GM12878 (cell line): ENCODE data around the gene TMC7. TPM values are rescaled to one million over a fixed set of nuclear protein-coding genes. Genes with fewer than 3 reads are reported as not detected.

Source experiments
- ATAC-seq: fragments of 200-7000 bp; cut with Tn5 transposase; 3 replicates; pipeline ENCODE4 v1.9.1; 2020; ENCODE audit warnings: mild to moderate bottlenecking, moderate library complexity
- BruUV-seq: library from RNA; stranded (reverse); fragments of 400-500 nt; replicated peaks from 2 replicates; lab custom pipeline; 2021; lab: Mats Ljungman, UMichigan
- CTCF ChIA-PET: fragments of 300-600 bp; sonication (Branson Sonifier 250); formaldehyde crosslinking; extraction: SDS; loops from one replicate; lab custom pipeline; 2021; ENCODE audit warnings: inconsistent platforms; lab: Yijun Ruan, JAX
- POLR2A ChIA-PET: fragments of 350-600 bp; formaldehyde crosslinking; extraction: SDS; loops from one replicate; lab custom pipeline; 2021; ENCODE audit warnings: inconsistent platforms; lab: Charles Lee
- RAD21 ChIA-PET: fragments of 300-600 bp; sonication (Branson Sonifier 250); formaldehyde crosslinking; loops from one replicate; lab custom pipeline; 2023; ENCODE audit warnings: antibody characterized with exemption; ENCODE audit not compliant: unreplicated experiment; lab: Charles Lee
- SMC1A ChIA-PET: fragments of 300-600 bp; sonication (Branson Sonifier 250); formaldehyde crosslinking; loops from one replicate; lab custom pipeline; 2023; ENCODE audit not compliant: unreplicated experiment, uncharacterized antibody; lab: Charles Lee
- DNase-seq: peaks from one replicate; pipeline ENCODE4 v3.0.0-alpha.2; 2011; ENCODE audit warnings: low read depth, low spot score
- FAIRE-seq: peaks from 3 replicates; lab custom pipeline; 2011; peaks lifted over from hg19 to GRCh38; lab: Jason Lieb, UNC
- H2AFZ ChIP-seq: 2 replicates; pipeline ENCODE4 v1.6.0; 2011; ENCODE audit warnings: low read depth, low read length, control low read depth; ENCODE audit not compliant: control insufficient read depth
- H3K27ac ChIP-seq: 2 replicates; pipeline ENCODE4 v1.5.1; 2011; ENCODE audit warnings: control low read depth; ENCODE audit not compliant: control insufficient read depth, insufficient read depth
- H3K27me3 ChIP-seq, 2 experiments: replicated peaks in 1 of 2; 2 replicates each; pipeline versions ENCODE4 v1.6.0 to v1.6.1; 2011; ENCODE audit warnings: low read length in 1 of 2; ENCODE audit not compliant: control insufficient read depth in 2 of 2, insufficient read depth in 2 of 2
- H3K36me3 ChIP-seq, 2 experiments: 2 replicates each; pipeline ENCODE4 v1.5.1; 2011; ENCODE audit warnings: low read length in 1 of 2; ENCODE audit not compliant: control insufficient read depth in 2 of 2, insufficient read depth in 2 of 2
- H3K4me1 ChIP-seq: 2 replicates; pipeline ENCODE4 v1.6.1; 2011; ENCODE audit warnings: mild to moderate bottlenecking, low read length, moderate library complexity, mixed read lengths; ENCODE audit not compliant: control insufficient read depth, insufficient read depth
- H3K4me2 ChIP-seq: 2 replicates; pipeline ENCODE4 v1.6.0; 2011; ENCODE audit warnings: control low read depth; ENCODE audit not compliant: control insufficient read depth, insufficient read depth
- H3K4me3 ChIP-seq: fragments of 200-600 bp; sonication (generic); 2 replicates; pipeline ENCODE4 v1.5.1; 2016
- H3K79me2 ChIP-seq: 2 replicates; pipeline ENCODE4 v1.6.0; 2011; ENCODE audit warnings: low read length; ENCODE audit not compliant: control insufficient read depth, insufficient read depth
- H3K9ac ChIP-seq: 2 replicates; pipeline ENCODE4 v1.8.0; 2011; ENCODE audit warnings: low read length, control low read depth, mixed read lengths; ENCODE audit not compliant: control insufficient read depth, insufficient read depth
- H3K9me3 ChIP-seq: replicated peaks from 3 replicates; pipeline ENCODE4 v1.5.1; 2011; ENCODE audit warnings: mild to moderate bottlenecking, low read length; ENCODE audit not compliant: control insufficient read depth, insufficient read depth
- H4K20me1 ChIP-seq: 2 replicates; pipeline ENCODE4 v1.6.0; 2011; ENCODE audit not compliant: control insufficient read depth, insufficient read depth
- BHLHE40 ChIP-seq, 2 experiments: fragments of 450-650 bp in 1 of 2; IDR thresholded peaks; 2 replicates each; pipeline ENCODE4 v1.6.1; 2011 to 2017; ENCODE audit warnings: low read depth in 2 of 2, borderline replicate concordance in 1 of 2, improper control_type of control experiment in 1 of 2, low read length in 1 of 2, mild to moderate bottlenecking in 1 of 2
- BMI1 ChIP-seq: fragments of 450-650 bp; IDR thresholded peaks from 2 replicates; pipeline ENCODE4 v1.6.1; 2016; ENCODE audit warnings: mild to moderate bottlenecking, moderate library complexity, borderline replicate concordance
- CBX5 ChIP-seq: sonication (generic); IDR thresholded peaks from 2 replicates; pipeline ENCODE4 v1.6.1; 2016; ENCODE audit warnings: low read depth, moderate library complexity, mild to moderate bottlenecking, inconsistent platforms
- HDGF ChIP-seq: fragments of 450-650 bp; IDR thresholded peaks from 2 replicates; pipeline ENCODE4 v1.6.1; 2016; ENCODE audit warnings: antibody characterized with exemption
- HSF1 ChIP-seq: fragments of 150-350 bp; IDR thresholded peaks from 2 replicates; pipeline ENCODE4 v1.6.1; 2014; ENCODE audit warnings: mild to moderate bottlenecking, low read depth, low read length
- MEF2B ChIP-seq: fragments of 450-650 bp; IDR thresholded peaks from 2 replicates; pipeline ENCODE4 v1.6.1; 2018; ENCODE audit warnings: mild to moderate bottlenecking, moderate library complexity; ENCODE audit not compliant: partially characterized antibody, poor library complexity, severe bottlenecking
- MYB ChIP-seq: fragments of 150-350 bp; IDR thresholded peaks from 2 replicates; pipeline ENCODE4 v1.6.1; 2014; ENCODE audit warnings: mild to moderate bottlenecking, low read depth, low read length, borderline replicate concordance
- NFXL1 ChIP-seq: fragments of 450-650 bp; IDR thresholded peaks from 2 replicates; pipeline ENCODE4 v1.6.1; 2017; ENCODE audit warnings: antibody characterized with exemption, mild to moderate bottlenecking, borderline replicate concordance
- RAD51 ChIP-seq: fragments of 450-650 bp; IDR thresholded peaks from 2 replicates; pipeline ENCODE4 v1.6.1; 2016; ENCODE audit warnings: moderate library complexity, mild to moderate bottlenecking, inconsistent platforms
- RELA ChIP-seq: fragments of 450-650 bp; IDR thresholded peaks from 2 replicates; pipeline ENCODE4 v1.8.0; 2014; ENCODE audit warnings: borderline replicate concordance; ENCODE audit not compliant: partially characterized antibody
- RUNX3 ChIP-seq: IDR thresholded peaks from 2 replicates; pipeline ENCODE4 v1.6.1; 2012; ENCODE audit warnings: low read length, inconsistent platforms
- SMAD5 ChIP-seq: IDR thresholded peaks from 2 replicates; pipeline ENCODE4 v1.6.1; 2016; ENCODE audit warnings: antibody characterized with exemption, low read depth
- SREBF2 ChIP-seq: IDR thresholded peaks from 2 replicates; pipeline ENCODE4 v1.6.1; 2012; ENCODE audit warnings: mild to moderate bottlenecking, low read length
- SRF ChIP-seq, 2 experiments: IDR thresholded peaks; 2 replicates each; pipeline ENCODE4 v1.6.1; 2011; ENCODE audit warnings: low read depth in 2 of 2, low read length in 2 of 2, mild to moderate bottlenecking in 1 of 2, moderate library complexity in 1 of 2
- STAT3 ChIP-seq: IDR thresholded peaks from 2 replicates; pipeline ENCODE4 v1.6.1; 2011; ENCODE audit warnings: low read depth, low read length, improper control_type of control experiment
- TAF1 ChIP-seq: IDR thresholded peaks from 2 replicates; pipeline ENCODE4 v1.6.1; 2011; ENCODE audit warnings: mild to moderate bottlenecking, low read depth, low read length, borderline replicate concordance
- TARDBP ChIP-seq: IDR thresholded peaks from 2 replicates; pipeline ENCODE4 v1.6.1; 2016; ENCODE audit warnings: borderline replicate concordance
- WGBS: methylation state at CpG from one replicate; pipeline ENCODE4 v1.1.6; 2016; ENCODE audit warnings: low lambda C conversion rate; ENCODE audit not compliant: insufficient replicate concordance, insufficient coverage; ENCODE audit errors: missing lambda C conversion rate; 5-methylcytosine and 5-hydroxymethylcytosine counted together
- in situ Hi-C: fragments of 300-500 bp; cut with MboI; formaldehyde crosslinking; loops from 9 replicates; pipeline ENCODE4 v1.14.3; 2018; ENCODE audit warnings: mixed read lengths
- intact Hi-C: fragments of 100-400 bp; cut with micrococcal nuclease; formaldehyde crosslinking; loops from one replicate; pipeline ENCODE4 v1.14.2; 2022; ENCODE audit not compliant: unreplicated experiment
- polyA plus RNA-seq, 11 experiments: library from polyadenylated mRNA; depleted of rRNA in 4 of 11; unstranded in 6 of 11; stranded (reverse) in 5 of 11; fragments of >200 nt; fragmentation: Nextera tagmentation in 4 of 11; fragmentation: Illumina TruSeq in 1 of 11; extraction: Ambion mirVana in 4 of 11; extraction: Trizol in 1 of 11; gene quantifications; 1 replicate in 1 of 11; 2 replicates in 10 of 11; pipeline versions ENCODE4 v1.2.1 to v1.2.3, GENCODE V29; 2011 to 2016; ENCODE audit warnings: inconsistent platforms in 2 of 11, missing spikeins in 2 of 11, low read depth in 1 of 11
- total RNA-seq, 4 experiments: library from RNA; depleted of rRNA in 3 of 4; stranded (reverse); fragments of >200 nt in 3 of 4; fragmentation: Illumina TruSeq in 1 of 4; extraction: Trizol in 1 of 4; gene quantifications; 2 replicates each; pipeline versions ENCODE4 v1.2.1 to v1.2.3, GENCODE V29; 2013 to 2021

Gene TMC7
- total and polyA plus RNA-seq, 10 of the 15 experiments (the other 5 are each of a cell fraction or from before 2014, with no cell fraction given), result 0.15 TPM; not detected in 9

GRCh38 chr16:18965555-18965954, 18.2 kb upstream of the TMC7 start:
- SMC1A ChIA-PET, result no interaction called here
- POLR2A ChIA-PET, result interaction anchor here (0.6 kb wide), 1 partner anchor 865 kb away, joined by 3 read pairs; no protein-coding TSS in a partner anchor
- no peak overlapping the region for H3K4me2 ChIP-seq
- no peak overlapping the region for H3K27ac ChIP-seq
- no peaks in the 10 kb centered on the region for H3K27me3 ChIP-seq
- no peaks in the 10 kb centered on the region for H3K9me3 ChIP-seq
- CTCF ChIA-PET, result interaction anchor here (0.7 kb wide), 1 partner anchor 8 kb away, joined by 3 read pairs; no protein-coding TSS in a partner anchor
- FAIRE-seq (no peak), ATAC-seq (no peak), DNase-seq (no peak)
- BruUV-seq, result no TSS peak
- RAD21 ChIA-PET, result interaction anchor here (1.1 kb wide), 1 partner anchor 164 kb away, joined by 3 read pairs; the partner anchor contains the start of gene ARL6IP1
- H2AFZ ChIP-seq, result no peak overlapping the region
- no peak for TF ChIP-seq MYB
- no peak for TF ChIP-seq SREBF2
- no peak for TF ChIP-seq RUNX3
- TF ChIP-seq BMI1, result no peak
- no peak for TF ChIP-seq BHLHE40 (IDR thresholded peaks at IDR 0.05; ENCODE audit: borderline replicate concordance in 1 of 2, low read depth in 2 of 2, low read length in 1 of 2)
- no peak for TF ChIP-seq RAD51
- TF ChIP-seq CBX5, result no peak
- TF ChIP-seq SRF (IDR thresholded peaks at IDR 0.05; ENCODE audit: low read depth in 2 of 2, low read length in 2 of 2), result no peak
- no peak for TF ChIP-seq HSF1
- TF ChIP-seq STAT3, result no peak
- no peak for TF ChIP-seq TAF1
- no peak for TF ChIP-seq RELA
- TF ChIP-seq MEF2B, result no peak
- TF ChIP-seq TARDBP, result no peak
- TF ChIP-seq HDGF, result no peak
- no peak for TF ChIP-seq NFXL1
- no peak for TF ChIP-seq SMAD5
- intact Hi-C loops (loop anchor here (5.0 kb wide), 1 partner anchor 68 kb away; no protein-coding TSS in a partner anchor), in situ Hi-C loops (loop anchor here (10.0 kb wide), 1 partner anchor 81 kb away; no protein-coding TSS in a partner anchor)
- H3K79me2 ChIP-seq, result no peaks in the 10 kb centered on the region
- H3K4me3 ChIP-seq, result no peak overlapping the region
- WGBS, result 68% methylated on average over 5 of the region's 5 CpGs
- no peaks in the 10 kb centered on the region for H4K20me1 ChIP-seq
- H3K36me3 ChIP-seq, result no peaks in the 10 kb centered on the region
- no peaks in the 10 kb centered on the region for H3K4me1 ChIP-seq
- no peak overlapping the region for H3K9ac ChIP-seq
